Measurements from ENCODE around the gene NTF3.

The NTF3 gene

DNA sequence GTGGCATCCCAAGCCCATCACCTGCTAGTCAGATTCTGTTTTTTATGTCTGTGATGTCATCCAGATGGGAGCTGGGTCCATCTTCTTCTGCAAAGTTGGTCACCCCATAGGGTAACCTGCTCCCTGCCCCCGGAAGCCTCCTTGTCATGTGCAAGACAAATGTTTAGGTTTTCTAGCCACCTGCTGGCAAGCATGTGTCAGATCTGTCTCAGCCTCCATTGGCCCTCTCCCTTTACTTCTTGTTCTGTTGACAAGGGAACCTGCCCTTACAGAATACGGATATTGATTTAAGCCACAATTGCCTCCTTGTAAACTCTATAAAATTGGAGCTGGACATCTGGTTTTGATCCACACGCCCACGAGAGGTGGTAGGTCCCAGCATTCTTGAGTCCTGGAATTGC, 7.5 kb downstream of the NTF3 start:
- no peaks in the 10 kb centered on the region for H3F3A ChIP-seq (ENCODE audit: control insufficient read depth, insufficient read depth)
- H3K9me3 ChIP-seq (ENCODE audit: control insufficient read depth, insufficient read depth, low read length) = no peaks in the 10 kb centered on the region
- H3K27ac ChIP-seq (ENCODE audit: low read depth, low read length) = no peak overlapping the region
- peaks cover 25% of the 10 kb centered on the region for H3K27me3 ChIP-seq (ENCODE audit: control insufficient read depth, low read length)
- no peaks in the 10 kb centered on the region for H3K9me2 ChIP-seq (replicated peaks; ENCODE audit: control insufficient read depth, low read length)
- peak overlapping the region; percentile 65 for H3K4me3 ChIP-seq (ENCODE audit: low read length)
- no peaks in the 10 kb centered on the region for H4K20me1 ChIP-seq (ENCODE audit: control insufficient read depth, insufficient read depth, low read depth, low read length)
- H3K4me1 ChIP-seq (ENCODE audit: control insufficient read depth, low read length) = peaks cover 59% of the 10 kb centered on the region
- TF ChIP-seq EZH2phosphoT487 (IDR thresholded peaks at IDR 0.05; ENCODE audit: borderline replicate concordance, low read length) = no peak
- TF ChIP-seq, protein P1, sequence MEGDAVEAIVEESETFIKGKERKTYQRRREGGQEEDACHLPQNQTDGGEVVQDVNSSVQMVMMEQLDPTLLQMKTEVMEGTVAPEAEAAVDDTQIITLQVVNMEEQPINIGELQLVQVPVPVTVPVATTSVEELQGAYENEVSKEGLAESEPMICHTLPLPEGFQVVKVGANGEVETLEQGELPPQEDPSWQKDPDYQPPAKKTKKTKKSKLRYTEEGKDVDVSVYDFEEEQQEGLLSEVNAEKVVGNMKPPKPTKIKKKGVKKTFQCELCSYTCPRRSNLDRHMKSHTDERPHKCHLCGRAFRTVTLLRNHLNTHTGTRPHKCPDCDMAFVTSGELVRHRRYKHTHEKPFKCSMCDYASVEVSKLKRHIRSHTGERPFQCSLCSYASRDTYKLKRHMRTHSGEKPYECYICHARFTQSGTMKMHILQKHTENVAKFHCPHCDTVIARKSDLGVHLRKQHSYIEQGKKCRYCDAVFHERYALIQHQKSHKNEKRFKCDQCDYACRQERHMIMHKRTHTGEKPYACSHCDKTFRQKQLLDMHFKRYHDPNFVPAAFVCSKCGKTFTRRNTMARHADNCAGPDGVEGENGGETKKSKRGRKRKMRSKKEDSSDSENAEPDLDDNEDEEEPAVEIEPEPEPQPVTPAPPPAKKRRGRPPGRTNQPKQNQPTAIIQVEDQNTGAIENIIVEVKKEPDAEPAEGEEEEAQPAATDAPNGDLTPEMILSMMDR (IDR thresholded peaks at IDR 0.05; ENCODE audit: low read depth, low read length, poor library complexity, severe bottlenecking) = peak; percentile 43
- peak overlapping the region; percentile 86 for H3K4me2 ChIP-seq (ENCODE audit: low read length)
- no peaks in the 10 kb centered on the region for H3K79me2 ChIP-seq (ENCODE audit: control insufficient read depth, low read length)
- no peaks in the 10 kb centered on the region for H3K36me3 ChIP-seq (ENCODE audit: control insufficient read depth, low read length)

DNA sequence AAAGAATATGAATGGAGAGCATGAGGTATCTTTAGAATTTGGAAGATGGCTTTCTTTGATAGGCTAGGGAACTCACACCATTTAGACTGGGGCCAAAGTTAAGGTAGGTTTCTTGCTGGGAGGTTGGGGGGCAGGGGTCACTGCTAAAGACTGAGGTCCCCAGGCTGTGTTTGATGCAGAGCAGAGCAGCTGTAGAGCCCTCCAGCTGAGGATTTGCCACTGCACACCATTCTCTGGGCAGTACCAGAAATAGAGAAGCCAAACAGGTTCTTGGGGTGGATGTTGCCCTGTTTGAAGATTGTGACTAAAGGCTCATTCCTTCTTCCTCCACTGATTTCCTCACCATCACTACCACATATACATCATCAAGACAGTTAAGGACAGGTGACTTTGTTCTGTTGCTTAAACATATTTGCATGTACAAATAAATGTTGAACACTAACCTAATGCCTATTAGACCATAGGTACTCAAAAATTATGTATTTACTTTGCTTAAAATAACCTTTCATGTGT, 7.9 kb downstream of the NTF3 start:
- Histone ChIP-seq H3K4me2 (ENCODE audit: low read length) (peak overlapping the region; percentile 86), H3K9me2 (replicated peaks; ENCODE audit: control insufficient read depth, low read length) (no peaks in the 10 kb centered on the region), H3K4me1 (ENCODE audit: control insufficient read depth, low read length) (peaks cover 59% of the 10 kb centered on the region), H3K27me3 (ENCODE audit: control insufficient read depth, low read length) (peaks cover 20% of the 10 kb centered on the region), H3K4me3 (ENCODE audit: low read length) (peak overlapping the region; percentile 65), H3K27ac (ENCODE audit: low read depth, low read length) (no peak overlapping the region), H3F3A (ENCODE audit: control insufficient read depth, insufficient read depth) (no peaks in the 10 kb centered on the region), H4K20me1 (ENCODE audit: control insufficient read depth, insufficient read depth, low read depth, low read length) (no peaks in the 10 kb centered on the region), H3K36me3 (ENCODE audit: control insufficient read depth, low read length) (no peaks in the 10 kb centered on the region), H3K79me2 (ENCODE audit: control insufficient read depth, low read length) (no peaks in the 10 kb centered on the region), H3K9me3 (ENCODE audit: control insufficient read depth, insufficient read depth, low read length) (no peaks in the 10 kb centered on the region)
- no peak for TF ChIP-seq EZH2phosphoT487 (IDR thresholded peaks at IDR 0.05; ENCODE audit: borderline replicate concordance, low read length)
- TF ChIP-seq, protein P1 (IDR thresholded peaks at IDR 0.05; ENCODE audit: low read depth, low read length, poor library complexity, severe bottlenecking) = no peak

DNA sequence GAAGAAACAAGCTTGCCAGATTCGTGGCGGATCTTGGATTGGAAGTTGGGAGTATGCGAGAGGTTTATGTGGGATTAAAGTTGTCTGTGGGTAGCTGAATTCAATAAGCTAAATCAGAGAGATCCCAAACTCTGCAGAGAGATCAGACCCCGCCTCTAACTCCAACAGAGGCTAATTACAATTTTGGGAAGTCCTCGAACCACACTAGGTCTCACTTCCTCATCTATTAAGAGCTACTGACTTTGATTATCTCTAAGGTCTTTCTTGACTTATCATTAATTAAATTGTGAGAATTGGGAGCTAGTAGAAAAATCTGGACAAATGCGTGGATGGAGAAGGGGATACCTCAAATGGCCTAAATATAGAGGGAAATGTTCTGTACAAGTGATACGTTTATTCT, 9.1 kb downstream of the NTF3 start:
- H3K27me3 ChIP-seq (ENCODE audit: control insufficient read depth, low read length) = peaks cover 9% of the 10 kb centered on the region
- peak overlapping the region; percentile 65 for H3K4me3 ChIP-seq (ENCODE audit: low read length)
- peaks cover 65% of the 10 kb centered on the region for H3K4me1 ChIP-seq (ENCODE audit: control insufficient read depth, low read length)
- peak overlapping the region; percentile 86 for H3K4me2 ChIP-seq (ENCODE audit: low read length)
- no peaks in the 10 kb centered on the region for H3F3A ChIP-seq (ENCODE audit: control insufficient read depth, insufficient read depth)
- peak overlapping the region; percentile 40 for H3K27ac ChIP-seq (ENCODE audit: low read depth, low read length)
- no peaks in the 10 kb centered on the region for H3K9me2 ChIP-seq (replicated peaks; ENCODE audit: control insufficient read depth, low read length)
- H3K9me3 ChIP-seq (ENCODE audit: control insufficient read depth, insufficient read depth, low read length) = no peaks in the 10 kb centered on the region
- H4K20me1 ChIP-seq (ENCODE audit: control insufficient read depth, insufficient read depth, low read depth, low read length) = no peaks in the 10 kb centered on the region
- no peaks in the 10 kb centered on the region for H3K79me2 ChIP-seq (ENCODE audit: control insufficient read depth, low read length)
- H3K36me3 ChIP-seq (ENCODE audit: control insufficient read depth, low read length) = no peaks in the 10 kb centered on the region
- TF ChIP-seq, protein P1 (IDR thresholded peaks at IDR 0.05; ENCODE audit: low read depth, low read length, poor library complexity, severe bottlenecking) = no peak
- TF ChIP-seq EZH2phosphoT487 (IDR thresholded peaks at IDR 0.05; ENCODE audit: borderline replicate concordance, low read length) = no peak
